ENCODE measurements around the gene PTDSS2.

GRCh38 chr11:441418-442274 lies 8.4 kb upstream of the PTDSS2 start, which contains the start of gene ANO9:
- TF ChIP-seq CTCF (conservative IDR thresholded peaks at IDR 0.05; ENCODE audit: low read length) (no peak), EZH2phosphoT487 (IDR thresholded peaks at IDR 0.05; ENCODE audit: borderline replicate concordance) (no peak)
